ENCODE results near the gene KCTD3.

Gene KCTD3

DNA sequence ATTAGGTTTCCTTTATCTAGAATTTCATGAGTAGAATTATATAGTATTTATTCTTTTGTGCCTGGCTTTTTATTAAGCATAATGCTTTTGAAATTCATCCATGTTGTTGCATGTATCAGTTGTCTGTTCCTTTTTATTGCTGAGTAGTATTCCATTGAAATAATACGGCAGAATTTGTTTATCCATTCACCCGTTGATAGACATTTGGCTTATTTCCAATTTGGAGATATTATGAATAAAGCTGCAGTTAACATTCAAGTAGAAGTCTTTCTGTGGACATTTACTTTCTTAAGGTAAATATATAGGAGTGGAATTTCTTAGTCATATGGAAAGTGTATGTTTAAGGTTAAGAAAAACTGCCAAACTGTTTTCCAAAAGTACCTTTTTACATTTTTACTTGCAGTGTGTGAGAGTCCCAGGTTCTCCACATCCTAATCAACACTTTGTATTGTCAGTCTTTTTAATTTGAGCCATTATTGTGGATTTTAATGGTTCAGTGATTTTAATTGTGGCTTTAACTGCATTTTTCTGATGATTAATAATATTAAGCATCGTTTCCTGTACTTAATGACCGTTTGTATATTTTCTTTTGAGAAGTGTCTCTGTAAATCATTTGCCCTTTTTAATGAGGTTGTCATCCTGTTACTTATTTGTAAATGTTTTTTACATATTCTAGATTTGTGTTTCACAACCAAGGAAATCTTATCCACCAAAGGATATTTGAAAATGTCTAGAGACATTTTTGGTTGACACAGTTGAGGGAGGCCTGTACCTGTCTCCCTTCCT lies 22.7 kb downstream of the KCTD3 start:
- no peak for DNase-seq (ENCODE audit: low read depth in 1 of 2, low spot score in 1 of 2)
- TF ChIP-seq, protein P1, sequence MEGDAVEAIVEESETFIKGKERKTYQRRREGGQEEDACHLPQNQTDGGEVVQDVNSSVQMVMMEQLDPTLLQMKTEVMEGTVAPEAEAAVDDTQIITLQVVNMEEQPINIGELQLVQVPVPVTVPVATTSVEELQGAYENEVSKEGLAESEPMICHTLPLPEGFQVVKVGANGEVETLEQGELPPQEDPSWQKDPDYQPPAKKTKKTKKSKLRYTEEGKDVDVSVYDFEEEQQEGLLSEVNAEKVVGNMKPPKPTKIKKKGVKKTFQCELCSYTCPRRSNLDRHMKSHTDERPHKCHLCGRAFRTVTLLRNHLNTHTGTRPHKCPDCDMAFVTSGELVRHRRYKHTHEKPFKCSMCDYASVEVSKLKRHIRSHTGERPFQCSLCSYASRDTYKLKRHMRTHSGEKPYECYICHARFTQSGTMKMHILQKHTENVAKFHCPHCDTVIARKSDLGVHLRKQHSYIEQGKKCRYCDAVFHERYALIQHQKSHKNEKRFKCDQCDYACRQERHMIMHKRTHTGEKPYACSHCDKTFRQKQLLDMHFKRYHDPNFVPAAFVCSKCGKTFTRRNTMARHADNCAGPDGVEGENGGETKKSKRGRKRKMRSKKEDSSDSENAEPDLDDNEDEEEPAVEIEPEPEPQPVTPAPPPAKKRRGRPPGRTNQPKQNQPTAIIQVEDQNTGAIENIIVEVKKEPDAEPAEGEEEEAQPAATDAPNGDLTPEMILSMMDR (IDR thresholded peaks at IDR 0.05; ENCODE audit: insufficient read depth, low read length), result no peak
- TF ChIP-seq SPI1 (IDR thresholded peaks at IDR 0.05; ENCODE audit: borderline replicate concordance, low read depth) (no peak), POLR2AphosphoS5 (IDR thresholded peaks at IDR 0.05; ENCODE audit: low read depth) (no peak), GABPA (IDR thresholded peaks at IDR 0.05; ENCODE audit: low read depth) (no peak)
- TF ChIP-seq, protein P2, sequence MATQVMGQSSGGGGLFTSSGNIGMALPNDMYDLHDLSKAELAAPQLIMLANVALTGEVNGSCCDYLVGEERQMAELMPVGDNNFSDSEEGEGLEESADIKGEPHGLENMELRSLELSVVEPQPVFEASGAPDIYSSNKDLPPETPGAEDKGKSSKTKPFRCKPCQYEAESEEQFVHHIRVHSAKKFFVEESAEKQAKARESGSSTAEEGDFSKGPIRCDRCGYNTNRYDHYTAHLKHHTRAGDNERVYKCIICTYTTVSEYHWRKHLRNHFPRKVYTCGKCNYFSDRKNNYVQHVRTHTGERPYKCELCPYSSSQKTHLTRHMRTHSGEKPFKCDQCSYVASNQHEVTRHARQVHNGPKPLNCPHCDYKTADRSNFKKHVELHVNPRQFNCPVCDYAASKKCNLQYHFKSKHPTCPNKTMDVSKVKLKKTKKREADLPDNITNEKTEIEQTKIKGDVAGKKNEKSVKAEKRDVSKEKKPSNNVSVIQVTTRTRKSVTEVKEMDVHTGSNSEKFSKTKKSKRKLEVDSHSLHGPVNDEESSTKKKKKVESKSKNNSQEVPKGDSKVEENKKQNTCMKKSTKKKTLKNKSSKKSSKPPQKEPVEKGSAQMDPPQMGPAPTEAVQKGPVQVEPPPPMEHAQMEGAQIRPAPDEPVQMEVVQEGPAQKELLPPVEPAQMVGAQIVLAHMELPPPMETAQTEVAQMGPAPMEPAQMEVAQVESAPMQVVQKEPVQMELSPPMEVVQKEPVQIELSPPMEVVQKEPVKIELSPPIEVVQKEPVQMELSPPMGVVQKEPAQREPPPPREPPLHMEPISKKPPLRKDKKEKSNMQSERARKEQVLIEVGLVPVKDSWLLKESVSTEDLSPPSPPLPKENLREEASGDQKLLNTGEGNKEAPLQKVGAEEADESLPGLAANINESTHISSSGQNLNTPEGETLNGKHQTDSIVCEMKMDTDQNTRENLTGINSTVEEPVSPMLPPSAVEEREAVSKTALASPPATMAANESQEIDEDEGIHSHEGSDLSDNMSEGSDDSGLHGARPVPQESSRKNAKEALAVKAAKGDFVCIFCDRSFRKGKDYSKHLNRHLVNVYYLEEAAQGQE (IDR thresholded peaks at IDR 0.05; ENCODE audit: insufficient replicate concordance, low read depth), result no peak
- Histone ChIP-seq H3K27ac (replicated peaks) (no peak overlapping the region), H3K4me3 (replicated peaks; ENCODE audit: insufficient read depth, low read length) (no peak overlapping the region), H3K27me3 (ENCODE audit: insufficient read depth, poor library complexity, severe bottlenecking) (no peaks in the 10 kb centered on the region)

DNA sequence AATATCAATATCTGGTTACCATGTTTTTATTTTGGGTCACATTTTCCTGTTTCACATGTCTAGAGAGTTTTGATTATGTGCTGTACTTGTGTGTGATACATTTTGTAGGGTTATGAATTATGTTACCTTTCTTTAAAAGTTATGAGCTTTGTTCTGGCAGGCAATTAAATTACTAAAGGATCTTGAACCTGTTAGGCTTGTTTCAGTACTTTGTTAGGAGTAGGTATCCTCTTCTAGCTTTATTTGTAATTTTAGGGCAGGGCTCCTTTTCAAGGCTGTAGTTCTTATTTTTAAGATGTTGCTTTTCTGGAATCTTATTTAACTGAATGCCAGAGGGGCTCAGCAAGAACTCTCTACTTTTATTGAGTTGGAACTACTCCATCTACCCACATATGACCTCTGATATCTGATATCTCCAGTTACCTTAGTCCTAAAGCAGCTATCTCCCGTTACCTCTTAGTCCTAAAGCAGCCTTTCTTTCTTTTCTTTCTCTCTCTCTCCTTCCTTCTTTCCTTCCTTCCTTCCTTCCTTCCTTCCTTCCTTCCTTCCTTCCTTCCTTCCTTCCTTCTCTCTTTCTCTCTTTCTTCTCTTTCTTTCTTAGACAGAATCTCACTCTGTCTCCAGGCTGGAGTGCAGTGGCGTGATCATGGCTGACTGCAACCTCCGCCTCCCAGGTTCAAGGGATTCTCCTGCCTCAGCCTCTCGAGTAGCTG lies 23.8 kb downstream of the KCTD3 start:
- Histone ChIP-seq H3K4me3 (replicated peaks; ENCODE audit: insufficient read depth, low read length) (no peak overlapping the region), H3K27me3 (ENCODE audit: insufficient read depth, poor library complexity, severe bottlenecking) (no peaks in the 10 kb centered on the region), H3K27ac (replicated peaks) (no peak overlapping the region)
- no peak for DNase-seq (ENCODE audit: low read depth in 1 of 2, low spot score in 1 of 2)
- TF ChIP-seq, protein P2 (IDR thresholded peaks at IDR 0.05; ENCODE audit: insufficient replicate concordance, low read depth), result no peak
- TF ChIP-seq, protein P1 (IDR thresholded peaks at IDR 0.05; ENCODE audit: insufficient read depth, low read length), result no peak
- TF ChIP-seq POLR2AphosphoS5 (IDR thresholded peaks at IDR 0.05; ENCODE audit: low read depth), result no peak

DNA sequence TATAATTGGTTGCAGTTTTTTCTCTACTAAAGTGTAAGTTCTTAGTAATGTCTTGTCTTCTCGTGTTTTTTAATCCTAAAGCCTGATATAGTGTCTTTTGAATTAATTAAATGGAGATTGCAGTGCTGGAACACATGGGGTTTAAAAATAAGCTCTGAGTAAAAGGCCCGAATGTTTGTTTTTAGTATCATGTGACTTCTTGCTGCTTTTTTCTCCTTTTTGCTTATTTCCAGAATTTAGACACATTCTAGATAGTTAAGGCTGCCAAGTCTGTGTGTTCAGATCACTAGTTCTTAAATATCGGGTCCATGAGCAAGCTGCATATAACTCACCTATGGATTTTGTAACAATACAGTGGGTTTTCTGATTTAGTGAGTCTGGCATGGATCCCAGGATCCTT lies 27.5 kb downstream of the KCTD3 start:
- no peak for TF ChIP-seq SPI1 (IDR thresholded peaks at IDR 0.05; ENCODE audit: borderline replicate concordance, low read depth)
- no peak for TF ChIP-seq GABPA (IDR thresholded peaks at IDR 0.05; ENCODE audit: low read depth)
- TF ChIP-seq, protein P2 (IDR thresholded peaks at IDR 0.05; ENCODE audit: insufficient replicate concordance, low read depth), result no peak
- TF ChIP-seq, protein P1 (IDR thresholded peaks at IDR 0.05; ENCODE audit: insufficient read depth, low read length), result no peak
- TF ChIP-seq POLR2AphosphoS5 (IDR thresholded peaks at IDR 0.05; ENCODE audit: low read depth), result no peak

More for the DNA sequence above, 27.5 kb downstream of the KCTD3 start:
- Histone ChIP-seq H3K27me3 (ENCODE audit: insufficient read depth, poor library complexity, severe bottlenecking) (no peaks in the 10 kb centered on the region), H3K4me3 (replicated peaks; ENCODE audit: insufficient read depth, low read length) (no peak overlapping the region), H3K27ac (replicated peaks) (no peak overlapping the region)
- DNase-seq (ENCODE audit: low read depth in 1 of 2, low spot score in 1 of 2), result no peak

Data from HL-60 (cell line).